Measurements from ENCODE around the gene TUBA1A.
A peak's percentile ranks its signal among the peaks of the same experiment; 100 is the strongest.
"Not testable (repeated sequence)": the region's sequence is repeated elsewhere in the genome, so short reads cannot be mapped to it uniquely, and the experiment has no call there.

Gene TUBA1A

GRCh38 chr12:49188916-49189367 is at the start of gene TUBA1A:
TUBA1A (minus strand) TSS chr12:49189080; CDS start chr12:49188979, 101 bp downstream.
- peak; percentile 92 to 93 for DNase-seq

- no peak for DNase-seq
These were observed 47.5 kb upstream of the TUBA1A start for GRCh38 chr12:49236423-49236822.

DNA sequence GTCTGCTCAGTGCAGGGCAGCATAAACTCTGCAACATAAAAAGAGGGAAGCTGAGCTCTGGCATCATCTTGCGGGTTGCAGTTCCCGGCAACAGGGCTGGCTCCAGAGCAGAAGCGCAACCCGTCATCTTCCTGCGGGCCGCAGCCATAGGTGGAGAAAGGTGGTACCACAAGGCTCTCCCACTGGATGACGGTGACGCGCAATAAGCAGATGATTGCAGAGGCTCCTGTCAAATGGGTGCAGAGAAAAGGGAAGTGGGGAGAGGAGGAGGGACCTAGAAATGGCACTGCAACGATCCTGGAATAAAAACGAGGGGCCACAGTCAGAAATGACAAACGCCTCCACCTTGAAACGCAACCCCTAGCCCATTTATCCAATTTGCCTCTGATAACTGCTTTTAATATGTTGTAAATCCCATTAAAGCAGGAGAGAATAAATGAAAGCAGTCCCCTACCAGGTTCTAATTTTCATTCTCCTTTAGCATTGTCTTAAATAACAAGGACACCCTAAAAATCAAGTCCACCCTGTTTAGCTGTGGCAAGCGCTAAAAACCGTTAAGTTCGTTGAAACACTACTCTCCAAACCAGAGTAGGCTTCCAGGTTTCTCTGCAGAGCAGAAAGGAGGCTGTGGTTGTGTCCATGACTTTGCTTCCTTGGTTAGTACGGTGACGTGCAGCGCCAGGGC is 45.1 kb upstream of the TUBA1A start:
- peak; percentile 36 to 37 for DNase-seq

DNA sequence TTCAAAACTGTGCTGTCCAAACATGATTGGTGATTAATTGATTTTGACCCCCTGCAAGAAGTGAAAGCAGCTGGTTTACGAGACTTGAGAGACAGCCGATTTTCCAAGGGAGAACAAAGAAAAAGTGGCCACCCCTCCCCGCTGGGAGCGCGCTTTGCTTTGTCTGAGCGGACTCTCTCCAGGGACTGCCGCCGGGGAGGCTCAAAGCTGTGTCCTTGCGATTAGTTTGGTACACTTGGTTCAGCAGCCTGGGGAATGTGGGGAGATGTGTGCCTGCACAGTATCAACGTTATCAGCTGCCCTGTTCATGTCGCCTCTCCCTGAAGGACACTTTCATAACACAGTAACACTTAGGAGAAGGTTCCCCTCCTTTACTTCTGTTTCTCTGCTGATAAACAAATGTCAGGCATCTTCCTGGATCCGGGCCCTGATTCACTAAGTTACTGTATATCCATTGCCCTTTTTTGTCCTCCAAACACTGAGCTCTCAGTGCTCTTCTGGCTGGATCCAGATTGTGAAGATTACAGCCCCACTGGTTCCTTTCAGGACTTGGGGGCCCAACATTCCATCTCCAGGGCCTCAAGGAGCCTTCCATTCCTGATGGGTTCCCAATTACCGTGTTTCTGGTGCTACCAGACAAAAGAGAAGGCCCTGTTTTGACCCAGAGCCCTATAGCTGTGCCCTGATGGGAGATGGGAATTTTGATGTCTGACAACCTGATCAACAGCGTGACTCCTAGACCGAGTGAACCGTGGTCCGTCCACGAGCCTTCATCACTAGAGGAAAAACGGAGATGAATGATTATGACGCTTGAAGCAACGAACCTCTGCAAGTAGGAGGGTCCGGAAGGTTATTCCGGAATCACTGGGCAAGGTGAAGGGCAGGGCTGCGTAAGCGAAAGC is 44.3 kb upstream of the TUBA1A start:
- no peak for DNase-seq

- no peak for DNase-seq
These were observed 43.2 kb upstream of the TUBA1A start for GRCh38 chr12:49231878-49232655.

DNA sequence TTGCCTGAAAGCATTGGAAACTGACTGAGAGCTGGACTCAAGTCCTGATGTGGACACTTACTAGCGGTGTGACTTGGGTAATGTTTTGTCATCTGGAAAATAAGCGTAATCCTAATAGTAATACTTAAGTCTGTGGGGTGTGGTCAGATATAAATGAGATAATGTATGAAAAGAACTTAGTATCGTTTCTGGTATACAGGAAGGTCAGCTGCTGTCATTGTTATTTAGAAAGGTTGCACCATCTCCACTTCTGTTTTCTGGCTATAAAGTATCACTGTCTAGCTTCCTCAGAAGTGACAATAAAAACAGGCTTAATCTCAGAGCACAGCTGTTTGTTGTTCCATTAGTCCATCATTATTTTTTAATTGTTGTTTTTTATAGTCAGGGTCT is 41.9 kb upstream of the TUBA1A start:
- no peak for DNase-seq

- no peak for DNase-seq
These were observed 41.4 kb upstream of the TUBA1A start for GRCh38 chr12:49230176-49230804.

- no peak for DNase-seq
These were observed 39.8 kb upstream of the TUBA1A start for GRCh38 chr12:49228653-49229052.

DNA sequence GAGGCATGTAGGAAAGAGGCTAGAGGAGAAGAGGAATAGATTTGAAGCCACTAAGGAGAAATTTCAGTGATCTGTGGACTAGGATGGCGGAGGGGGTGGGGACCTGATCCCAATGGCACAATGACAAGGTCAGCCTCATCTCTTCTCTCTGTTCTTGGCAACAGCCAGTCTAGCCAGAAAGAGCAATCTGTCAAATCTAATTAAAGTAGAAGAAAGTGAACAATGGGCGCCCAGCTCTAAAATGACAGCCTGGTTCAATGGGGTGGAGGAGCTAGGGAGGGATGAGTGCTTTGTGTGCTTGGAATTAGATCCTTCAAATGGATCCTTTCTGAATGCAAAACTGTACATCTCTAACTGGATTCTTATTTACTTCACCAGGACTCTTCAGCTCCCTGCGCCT is 38.8 kb upstream of the TUBA1A start:
- no peak for DNase-seq

DNA sequence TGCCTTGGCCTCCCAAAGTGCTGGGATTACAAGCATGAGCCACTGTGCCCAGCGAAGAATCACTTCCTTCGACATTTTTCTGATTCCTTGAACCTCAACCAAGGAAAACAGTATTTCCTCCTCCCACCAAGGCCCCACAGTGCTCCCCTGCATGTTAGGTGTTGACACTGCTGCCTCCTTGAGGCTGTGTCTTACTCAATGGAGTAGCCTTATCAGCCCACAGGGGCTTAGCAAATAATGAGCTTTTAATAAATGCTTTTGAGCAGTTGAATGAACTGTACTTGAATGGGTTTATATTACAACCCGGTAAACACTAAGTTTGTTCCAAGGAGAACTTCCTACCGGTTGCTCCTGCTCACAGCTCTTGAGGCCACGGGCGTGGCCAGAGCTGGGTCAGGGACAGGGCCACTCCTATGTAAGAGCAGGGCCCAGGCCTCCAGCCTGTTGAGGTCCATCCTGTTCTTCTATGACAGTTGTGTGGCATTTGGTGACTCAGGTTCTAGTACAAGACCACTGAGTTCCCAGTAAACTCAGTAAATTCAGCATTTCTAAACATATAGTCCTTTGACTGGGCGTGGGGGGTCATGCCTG is 36.8 kb upstream of the TUBA1A start:
- no peak for DNase-seq

GRCh38 chr12:49223590-49224369 is 34.9 kb upstream of the TUBA1A start:
- no peak for DNase-seq

DNA sequence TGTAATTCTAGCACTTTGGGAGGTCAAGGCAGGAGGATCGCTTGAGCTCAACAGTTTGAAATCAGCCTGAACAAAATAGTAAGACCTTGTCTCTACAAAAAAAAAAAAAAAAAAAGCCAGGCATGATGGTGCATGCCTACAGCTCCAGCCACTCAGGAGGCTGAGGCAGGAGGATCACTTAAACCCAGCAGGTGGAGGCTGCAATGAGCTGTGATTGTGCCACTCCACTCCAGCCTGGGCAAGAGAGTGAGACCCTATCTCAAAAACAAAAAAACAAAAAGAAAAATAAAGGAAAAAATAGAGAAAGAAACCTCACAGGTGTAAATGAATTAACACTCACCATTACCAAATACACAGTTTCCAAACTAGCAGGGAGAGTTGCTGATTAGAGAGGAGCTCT is 34.2 kb upstream of the TUBA1A start:
- no peak for DNase-seq

DNA sequence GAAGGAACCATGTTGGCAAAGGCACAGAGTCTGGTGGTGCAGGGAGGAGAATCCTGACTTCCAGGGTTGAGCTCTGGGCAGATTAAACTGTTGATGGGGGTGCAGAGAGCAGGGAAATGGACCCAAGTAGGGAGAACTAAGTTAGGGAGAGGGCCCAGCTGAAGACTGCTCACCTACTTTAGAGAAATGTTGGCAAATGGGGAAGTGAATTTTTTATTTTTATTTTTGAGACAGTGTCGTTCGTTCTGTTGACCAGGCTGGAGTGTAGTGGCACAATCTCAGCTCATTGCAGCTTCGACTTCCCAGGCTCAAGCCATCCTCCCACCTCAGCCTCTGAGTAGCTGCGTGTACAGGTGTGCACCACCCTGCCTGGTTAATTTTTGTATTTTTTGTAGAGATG is 32.1 kb upstream of the TUBA1A start:
- DNase-seq, result no peak

DNA sequence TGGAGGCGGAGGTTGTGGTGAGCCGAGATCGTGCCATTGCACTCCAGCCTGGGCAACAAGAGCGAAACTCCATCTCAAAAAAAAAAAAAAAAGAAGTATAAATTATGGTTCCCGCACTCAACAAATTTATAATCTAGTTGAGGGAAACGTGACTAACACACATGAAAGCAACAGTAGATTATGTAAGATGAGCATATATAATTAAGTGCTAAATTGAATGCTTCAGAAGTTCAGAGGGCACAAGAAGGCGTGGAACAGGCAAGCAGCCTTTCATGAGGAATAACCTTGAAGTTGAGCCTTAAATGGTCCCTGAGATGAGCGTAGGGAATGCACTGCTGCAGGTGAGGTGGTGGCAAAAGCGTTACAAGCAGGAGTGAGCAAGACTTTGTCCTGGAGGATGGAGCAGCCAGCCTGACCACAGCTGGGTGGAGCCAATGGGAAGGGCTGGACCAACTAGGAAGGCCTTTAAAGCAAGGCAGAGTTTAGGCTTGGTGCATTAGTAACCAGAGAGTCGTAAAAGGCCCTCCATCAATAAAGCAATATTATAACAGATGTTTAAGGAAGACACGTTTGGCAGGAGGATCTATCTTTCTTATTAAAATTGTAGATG is 30.6 kb upstream of the TUBA1A start:
- no peak for DNase-seq

DNA sequence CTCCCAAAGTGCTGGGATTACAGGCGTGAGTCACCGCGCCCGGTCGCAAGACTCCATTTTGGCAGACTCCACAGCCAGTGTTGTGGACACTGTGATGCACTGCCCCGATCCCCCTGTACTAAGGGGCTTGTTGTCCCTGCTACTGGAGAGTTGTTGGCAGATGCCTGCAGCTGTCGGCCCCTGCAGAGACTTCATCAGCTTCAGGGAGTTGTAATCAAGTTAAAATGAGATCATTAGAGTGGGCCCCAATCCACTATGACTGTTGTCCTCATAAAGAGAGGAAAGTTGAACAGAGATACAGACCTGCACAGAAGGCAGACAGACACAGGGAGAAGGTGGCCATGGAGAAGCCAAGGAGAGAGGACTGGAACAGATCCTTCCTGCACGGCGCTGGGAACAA is 23.7 kb upstream of the TUBA1A start:
- no peak for DNase-seq

GRCh38 chr12:49210703-49211102 is 21.8 kb upstream of the TUBA1A start:
- not testable (repeated sequence) for DNase-seq

GRCh38 chr12:49208676-49209075 is 19.8 kb upstream of the TUBA1A start:
- DNase-seq, result no peak

DNA sequence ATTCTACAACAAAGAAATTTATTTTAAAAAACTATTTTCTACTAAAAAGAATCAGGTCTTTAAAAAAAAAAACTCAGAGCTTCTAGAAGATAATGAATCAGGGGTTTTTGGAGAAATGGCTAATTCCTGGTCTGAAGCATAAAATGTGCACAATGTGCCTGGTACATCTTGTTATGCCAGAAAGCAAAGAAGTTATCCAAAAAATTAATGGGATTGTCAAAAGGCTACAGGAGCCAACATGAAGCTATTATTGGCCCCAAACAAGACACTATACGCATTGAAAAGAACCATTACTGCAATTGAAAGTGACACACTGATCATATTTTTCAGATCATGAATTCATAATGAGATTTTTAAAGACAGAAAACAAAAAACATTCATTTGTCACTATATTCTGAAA is 19.3 kb upstream of the TUBA1A start:
- DNase-seq, result no peak

DNA sequence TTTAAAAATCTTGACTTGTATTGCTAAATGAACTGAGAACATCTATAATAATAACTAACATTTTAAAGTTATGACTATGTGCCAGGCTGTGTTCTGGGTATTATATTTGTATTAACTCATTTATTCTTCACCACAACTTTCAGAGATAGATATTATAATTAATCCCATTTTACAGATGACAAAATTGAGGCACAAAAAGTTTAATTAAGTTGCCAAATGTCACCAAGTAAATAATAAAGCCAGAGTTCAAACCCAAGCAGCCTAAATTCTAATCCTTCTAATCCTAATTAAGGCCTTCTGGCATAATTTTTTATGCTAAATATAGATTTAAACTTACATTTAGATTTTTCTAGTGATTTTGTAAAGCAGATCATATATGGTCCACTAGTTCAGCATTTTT is 17.5 kb upstream of the TUBA1A start:
- DNase-seq, result no peak

DNA sequence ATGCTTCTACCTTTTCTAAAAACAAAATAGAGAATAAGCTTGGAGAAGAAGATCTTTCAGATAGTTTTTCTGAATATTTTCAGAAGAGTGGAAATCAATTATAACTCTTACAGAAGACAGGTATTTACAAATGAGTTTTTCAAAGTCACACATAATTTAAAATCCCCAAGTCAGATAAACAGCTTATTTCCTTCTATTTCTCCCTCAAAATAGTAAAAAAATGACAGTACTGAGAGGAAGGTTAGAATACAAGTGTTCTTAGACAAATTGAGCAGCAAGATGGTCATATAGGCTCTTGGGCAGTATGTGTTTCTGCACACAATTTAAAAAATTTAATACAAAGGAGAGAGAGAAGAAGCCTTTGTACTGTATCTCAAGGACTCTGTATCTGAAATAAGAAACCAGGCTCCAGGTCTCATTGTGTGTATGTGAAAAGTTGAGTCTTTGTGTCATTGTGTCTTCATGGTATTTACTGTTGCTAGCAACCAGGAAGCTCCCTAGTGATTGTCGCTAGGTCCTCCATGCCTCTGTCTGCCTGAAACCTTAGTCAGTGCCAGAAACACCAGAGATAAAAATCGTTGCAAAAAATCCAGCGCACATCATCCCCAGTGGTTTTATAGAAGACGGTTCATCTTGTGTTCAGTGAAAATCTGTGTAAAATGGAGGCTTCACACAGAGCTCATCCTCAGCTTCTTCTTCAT is 12.9 kb upstream of the TUBA1A start:
- DNase-seq, result no peak
